IMR-90 (cell line): Measurements from ENCODE around the gene LCE1D.

Experiments used
- BHLHE40 ChIP-seq: fragments of 150-350 bp; IDR thresholded peaks from 2 replicates; pipeline ENCODE4 v1.6.1; 2016; ENCODE audit warnings: mild to moderate bottlenecking, low read depth, low read length
- CEBPB ChIP-seq: IDR thresholded peaks from 2 replicates; pipeline ENCODE4 v1.6.1; 2012; ENCODE audit warnings: low read depth, low read length, improper control_type of control experiment
- FOS ChIP-seq: fragments of 150-350 bp; IDR thresholded peaks from 2 replicates; pipeline ENCODE4 v1.6.1; 2016; ENCODE audit warnings: low read depth, low read length
- MAFK ChIP-seq: IDR thresholded peaks from 2 replicates; pipeline ENCODE4 v1.6.1; 2012; ENCODE audit warnings: low read depth, low read length, improper control_type of control experiment
- MXI1 ChIP-seq: IDR thresholded peaks from 2 replicates; pipeline ENCODE4 v1.6.1; 2012; ENCODE audit warnings: low read depth, mild to moderate bottlenecking, low read length, moderate library complexity, borderline replicate concordance
- POLR2A ChIP-seq: IDR thresholded peaks from 2 replicates; pipeline ENCODE4 v1.6.1; 2012; ENCODE audit warnings: mild to moderate bottlenecking, low read depth, low read length
- RAD21 ChIP-seq: IDR thresholded peaks from 2 replicates; pipeline ENCODE4 v1.6.1; 2012; ENCODE audit warnings: low read length, improper control_type of control experiment
- RCOR1 ChIP-seq: IDR thresholded peaks from 2 replicates; pipeline ENCODE4 v1.6.1; 2012; ENCODE audit warnings: mild to moderate bottlenecking, low read length, improper control_type of control experiment; ENCODE audit not compliant: insufficient replicate concordance
- RFX5 ChIP-seq: IDR thresholded peaks from 2 replicates; pipeline ENCODE4 v1.8.0; 2012; ENCODE audit warnings: low read depth, mild to moderate bottlenecking, low read length, moderate library complexity
- SMC3 ChIP-seq: fragments of 150-350 bp; IDR thresholded peaks from 2 replicates; pipeline ENCODE4 v1.6.1; 2016; ENCODE audit warnings: low read depth, mild to moderate bottlenecking, antibody characterized with exemption, low read length, moderate library complexity
- TF ChIP-seq, protein P1 (sequence below): conservative IDR thresholded peaks from 2 replicates; pipeline ENCODE4 v1.5.1; 2012; ENCODE audit warnings: mild to moderate bottlenecking, low read depth, low read length, improper control_type of control experiment

GRCh38 chr1:152824964-152825363 is 28.4 kb downstream of the LCE1D start:
- TF ChIP-seq, protein P1, sequence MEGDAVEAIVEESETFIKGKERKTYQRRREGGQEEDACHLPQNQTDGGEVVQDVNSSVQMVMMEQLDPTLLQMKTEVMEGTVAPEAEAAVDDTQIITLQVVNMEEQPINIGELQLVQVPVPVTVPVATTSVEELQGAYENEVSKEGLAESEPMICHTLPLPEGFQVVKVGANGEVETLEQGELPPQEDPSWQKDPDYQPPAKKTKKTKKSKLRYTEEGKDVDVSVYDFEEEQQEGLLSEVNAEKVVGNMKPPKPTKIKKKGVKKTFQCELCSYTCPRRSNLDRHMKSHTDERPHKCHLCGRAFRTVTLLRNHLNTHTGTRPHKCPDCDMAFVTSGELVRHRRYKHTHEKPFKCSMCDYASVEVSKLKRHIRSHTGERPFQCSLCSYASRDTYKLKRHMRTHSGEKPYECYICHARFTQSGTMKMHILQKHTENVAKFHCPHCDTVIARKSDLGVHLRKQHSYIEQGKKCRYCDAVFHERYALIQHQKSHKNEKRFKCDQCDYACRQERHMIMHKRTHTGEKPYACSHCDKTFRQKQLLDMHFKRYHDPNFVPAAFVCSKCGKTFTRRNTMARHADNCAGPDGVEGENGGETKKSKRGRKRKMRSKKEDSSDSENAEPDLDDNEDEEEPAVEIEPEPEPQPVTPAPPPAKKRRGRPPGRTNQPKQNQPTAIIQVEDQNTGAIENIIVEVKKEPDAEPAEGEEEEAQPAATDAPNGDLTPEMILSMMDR, result no peak
- TF ChIP-seq POLR2A (no peak), BHLHE40 (no peak), MAFK (no peak), RFX5 (no peak), RAD21 (no peak), CEBPB (no peak), MXI1 (no peak), FOS (no peak), RCOR1 (no peak), SMC3 (no peak)
